ENCODE measurements around the gene PARD6B.

Gene PARD6B

DNA sequence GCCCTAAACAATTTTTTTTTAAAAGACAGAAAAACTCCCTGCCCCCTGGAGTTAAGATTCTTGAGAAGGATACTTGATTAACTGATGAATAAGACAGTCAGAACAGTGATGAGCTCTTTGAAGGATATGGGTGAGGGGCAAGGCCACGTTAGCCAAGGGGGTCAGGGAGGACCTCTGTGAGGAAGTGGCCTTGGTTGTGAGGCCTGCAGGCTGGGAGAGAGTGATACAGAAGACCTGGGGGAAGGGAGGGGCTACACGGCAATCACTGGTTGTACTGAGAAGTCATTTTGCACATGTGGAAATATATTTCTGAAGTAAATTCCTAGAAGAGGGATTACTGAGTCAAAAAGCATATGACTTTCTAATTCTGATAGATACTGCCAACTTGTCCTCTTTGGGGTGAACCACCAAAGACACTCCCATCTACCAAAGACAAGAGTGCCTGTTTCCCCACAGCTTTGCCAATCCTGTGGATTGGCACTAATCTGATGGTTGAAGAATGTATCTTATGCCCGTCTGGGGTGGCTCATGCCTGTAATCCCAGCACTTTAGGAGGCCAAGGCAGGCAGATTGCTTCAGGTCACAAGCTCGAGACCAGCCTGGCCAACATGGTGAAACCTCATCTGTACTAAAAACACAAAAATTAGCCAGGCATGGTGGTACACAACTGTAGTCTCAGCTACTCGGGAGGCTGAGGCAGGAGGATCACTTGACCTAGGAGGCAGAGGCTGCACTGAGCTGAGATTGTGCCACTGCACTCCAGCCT, 41.2 kb downstream of the PARD6B start:
- TF ChIP-seq, protein P1, sequence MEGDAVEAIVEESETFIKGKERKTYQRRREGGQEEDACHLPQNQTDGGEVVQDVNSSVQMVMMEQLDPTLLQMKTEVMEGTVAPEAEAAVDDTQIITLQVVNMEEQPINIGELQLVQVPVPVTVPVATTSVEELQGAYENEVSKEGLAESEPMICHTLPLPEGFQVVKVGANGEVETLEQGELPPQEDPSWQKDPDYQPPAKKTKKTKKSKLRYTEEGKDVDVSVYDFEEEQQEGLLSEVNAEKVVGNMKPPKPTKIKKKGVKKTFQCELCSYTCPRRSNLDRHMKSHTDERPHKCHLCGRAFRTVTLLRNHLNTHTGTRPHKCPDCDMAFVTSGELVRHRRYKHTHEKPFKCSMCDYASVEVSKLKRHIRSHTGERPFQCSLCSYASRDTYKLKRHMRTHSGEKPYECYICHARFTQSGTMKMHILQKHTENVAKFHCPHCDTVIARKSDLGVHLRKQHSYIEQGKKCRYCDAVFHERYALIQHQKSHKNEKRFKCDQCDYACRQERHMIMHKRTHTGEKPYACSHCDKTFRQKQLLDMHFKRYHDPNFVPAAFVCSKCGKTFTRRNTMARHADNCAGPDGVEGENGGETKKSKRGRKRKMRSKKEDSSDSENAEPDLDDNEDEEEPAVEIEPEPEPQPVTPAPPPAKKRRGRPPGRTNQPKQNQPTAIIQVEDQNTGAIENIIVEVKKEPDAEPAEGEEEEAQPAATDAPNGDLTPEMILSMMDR (IDR thresholded peaks at IDR 0.05): no peak

GRCh38 chr20:50774515-50774914, 43.1 kb downstream of the PARD6B start:
- TF ChIP-seq, protein P1 (IDR thresholded peaks at IDR 0.05): no peak

- TF ChIP-seq, protein P1 (IDR thresholded peaks at IDR 0.05): no peak
Measured at GRCh38 chr20:50776122-50776817, 44.9 kb downstream of the PARD6B start.

GRCh38 chr20:50777373-50777772, 46.0 kb downstream of the PARD6B start:
- TF ChIP-seq, protein P1 (IDR thresholded peaks at IDR 0.05): no peak

- TF ChIP-seq, protein P1 (IDR thresholded peaks at IDR 0.05): no peak
Measured at GRCh38 chr20:50783390-50783789, 52.0 kb downstream of the PARD6B start.

- TF ChIP-seq, protein P1 (IDR thresholded peaks at IDR 0.05): no peak
Measured at GRCh38 chr20:50783903-50784302, 52.5 kb downstream of the PARD6B start.

GRCh38 chr20:50784464-50784863, 53.1 kb downstream of the PARD6B start:
- TF ChIP-seq, protein P1 (IDR thresholded peaks at IDR 0.05): no peak
